Right ventricle myocardium inferior (tissue), 1 donor: ENCODE data around the gene NKAIN2. TPM values are rescaled to one million over a fixed set of nuclear protein-coding genes. Genes with fewer than 3 reads are reported as not detected.
A peak's percentile ranks its signal among the peaks of the same experiment; 100 is the strongest.

Source experiments
- ATAC-seq: fragments of 200-7000 bp; cut with Tn5 transposase; one replicate; pipeline ENCODE4 v1.9.1; 2020; ENCODE audit warnings: mild to moderate bottlenecking, moderate library complexity
- DNase-seq: peaks from one replicate; pipeline ENCODE4 v3.0.0; 2021; ENCODE audit errors: missing footprints
- intact Hi-C: fragments of 100-400 bp; cut with DNase I; formaldehyde crosslinking; loops from one replicate; pipeline ENCODE4 v1.11.0; 2022
- total RNA-seq: library from RNA; stranded (reverse); fragmentation: NEBNext Ultra II Directional; extraction: Animal tissue kit (Norgen Biotek cat#: 25700); gene quantifications from one replicate; pipeline ENCODE4 v1.2.1, GENCODE V29; 2021
- donor health status: DM: no; HTN: yes; CAD: no; lungs with severe emphysema.

The NKAIN2 gene
- total RNA-seq, 1 donor from 2014 or later: 0.30 TPM

DNA sequence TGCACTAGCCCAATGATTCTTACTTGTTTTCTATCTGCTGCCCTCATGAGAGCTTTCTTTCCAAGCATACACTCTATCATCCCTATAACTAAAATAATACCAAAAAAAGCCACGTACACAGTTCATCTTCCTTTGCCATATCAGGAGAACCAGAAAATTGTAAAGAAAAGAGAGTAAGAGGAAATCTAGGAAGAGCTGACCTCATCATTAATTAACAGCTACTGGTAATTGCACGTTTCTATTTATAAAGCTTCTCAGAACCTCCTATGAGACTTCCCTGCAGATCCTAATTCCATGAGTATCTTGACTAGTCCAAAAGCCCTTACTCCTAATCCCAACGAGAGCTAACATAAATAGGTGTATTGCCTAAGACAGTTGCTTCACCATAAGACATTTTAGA, 967.1 kb downstream of the NKAIN2 start:
- intact Hi-C loops: no loop called here
- ATAC-seq (no peak), DNase-seq (no peak)

DNA sequence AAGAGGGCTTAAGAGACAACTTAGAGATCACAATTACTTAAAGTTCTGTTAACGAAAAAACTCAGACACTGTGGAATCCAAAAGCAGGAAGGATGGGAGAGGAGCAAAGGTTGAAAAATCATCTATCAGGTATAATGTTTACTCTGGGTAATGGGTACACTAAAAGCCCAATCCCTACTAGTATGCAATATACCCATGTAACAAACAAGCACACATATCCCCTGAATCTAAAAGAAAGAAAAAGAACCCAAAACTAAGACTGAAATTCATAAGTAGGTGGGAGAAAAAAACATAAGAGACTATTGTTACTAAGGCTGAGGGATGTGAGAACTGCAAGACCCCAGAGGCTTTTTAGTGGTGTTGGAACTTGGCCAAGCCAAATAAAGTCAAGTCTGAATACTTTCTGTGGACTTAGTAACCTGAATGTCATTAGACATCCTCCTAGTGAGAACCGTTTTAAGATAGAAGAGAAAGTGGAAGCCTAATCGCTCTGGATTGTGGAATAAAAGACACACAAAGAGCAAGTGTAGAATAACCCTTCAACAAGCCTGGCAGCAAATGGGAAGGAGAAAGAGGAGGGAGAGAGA, 969.2 kb downstream of the NKAIN2 start:
- intact Hi-C loops: no loop called here
- DNase-seq (no peak), ATAC-seq (no peak)

DNA sequence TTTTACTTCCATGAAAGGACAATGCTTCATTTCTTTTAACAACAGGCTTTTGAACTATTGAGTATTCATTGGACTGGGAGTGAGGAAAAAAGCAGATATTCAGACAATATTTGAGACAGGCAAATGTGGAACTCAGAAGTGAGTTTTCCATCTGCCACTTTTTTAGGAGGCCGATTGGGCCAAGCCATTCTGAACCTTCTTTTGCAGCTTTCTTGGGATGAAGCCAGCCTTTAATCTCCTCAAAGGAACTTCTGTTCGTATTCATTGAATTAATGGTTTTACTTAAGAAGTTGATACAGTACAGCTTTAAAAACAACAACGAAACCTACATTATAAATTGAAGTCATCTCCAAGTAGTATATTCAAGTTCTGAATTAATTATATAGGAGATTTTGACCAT, 971.5 kb downstream of the NKAIN2 start:
- ATAC-seq (no peak), DNase-seq (no peak)
- intact Hi-C loops: no loop called here

DNA sequence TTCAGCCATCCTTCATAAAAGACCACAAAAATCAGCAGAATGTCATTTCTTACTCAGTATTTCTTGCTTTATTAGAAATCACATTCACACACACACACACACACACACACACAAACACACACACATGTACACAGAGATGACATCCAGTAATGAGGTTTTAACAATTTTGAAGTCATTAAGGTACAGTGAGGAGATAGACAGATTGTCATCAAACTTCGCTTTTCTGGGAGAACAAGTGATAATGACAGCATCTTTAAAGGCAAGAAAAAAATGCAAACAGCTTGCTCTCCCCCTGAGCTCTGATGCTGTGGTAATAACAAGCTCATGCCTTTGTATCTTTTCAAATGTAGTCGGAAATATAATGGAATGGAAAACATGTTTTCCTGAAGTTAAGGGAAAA, 974.2 kb downstream of the NKAIN2 start:
- intact Hi-C loops: no loop called here
- ATAC-seq (no peak), DNase-seq (no peak)

DNA sequence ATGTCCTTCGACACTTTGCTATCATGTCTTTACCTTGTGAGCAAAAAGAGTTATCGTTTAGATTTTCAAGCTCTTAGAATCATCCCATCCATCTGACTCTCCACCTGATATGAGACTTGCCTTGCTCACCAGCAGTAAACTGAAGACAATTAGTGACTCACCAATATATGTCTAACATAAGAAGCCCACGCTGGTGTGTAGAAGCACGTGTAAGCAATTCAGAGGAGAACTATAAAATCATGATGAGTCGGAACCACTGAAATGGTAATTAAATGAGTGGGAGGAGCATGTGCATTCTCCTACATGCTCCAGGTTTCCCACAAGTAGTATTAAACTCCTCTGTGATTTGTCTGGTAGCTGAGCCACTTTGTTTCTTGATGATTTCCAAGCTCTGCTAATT, 977.0 kb downstream of the NKAIN2 start:
- no peak for DNase-seq
- ATAC-seq: no peak
- intact Hi-C loops: no loop called here

DNA sequence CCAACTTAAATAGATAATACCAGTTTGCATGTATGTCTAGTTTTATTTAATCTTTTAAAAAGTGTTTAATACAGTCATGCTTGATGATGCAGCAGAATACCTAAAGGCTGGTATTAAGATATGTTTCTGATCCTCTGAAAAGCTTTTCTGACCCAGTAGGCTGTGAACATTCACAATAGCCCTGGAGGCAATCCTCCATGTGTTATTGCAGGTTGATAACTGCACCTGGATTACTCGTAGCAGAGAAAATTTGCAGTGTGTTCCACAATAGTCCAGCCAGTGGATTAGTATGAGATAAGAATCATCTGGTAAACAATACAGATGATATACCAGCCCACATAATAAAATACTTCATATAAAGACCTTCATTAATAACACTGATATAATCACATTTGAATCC, 979.7 kb downstream of the NKAIN2 start:
- intact Hi-C loops: no loop called here
- ATAC-seq (no peak), DNase-seq (no peak)

DNA sequence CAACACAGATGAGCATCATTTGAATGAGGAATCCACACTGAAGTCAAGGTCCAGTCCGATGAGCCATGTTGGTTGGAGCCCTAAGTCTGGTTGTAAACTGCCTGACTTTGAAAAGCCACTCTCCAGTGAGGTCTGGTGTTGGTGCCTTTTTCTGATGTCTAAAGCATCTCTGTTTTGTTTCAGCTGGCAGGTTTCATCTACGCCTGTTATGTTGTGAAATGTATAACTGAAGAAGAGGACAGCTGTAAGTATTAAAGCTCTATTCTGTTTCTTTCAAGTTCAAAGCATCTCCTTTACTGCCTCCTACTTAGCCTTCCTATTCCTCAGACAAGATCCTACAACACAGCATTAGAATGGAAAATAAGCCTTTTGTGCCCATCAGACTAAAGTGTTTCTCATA, 987.5 kb downstream of the NKAIN2 start:
- intact Hi-C loops: no loop called here
- no peak for DNase-seq
- no peak for ATAC-seq

DNA sequence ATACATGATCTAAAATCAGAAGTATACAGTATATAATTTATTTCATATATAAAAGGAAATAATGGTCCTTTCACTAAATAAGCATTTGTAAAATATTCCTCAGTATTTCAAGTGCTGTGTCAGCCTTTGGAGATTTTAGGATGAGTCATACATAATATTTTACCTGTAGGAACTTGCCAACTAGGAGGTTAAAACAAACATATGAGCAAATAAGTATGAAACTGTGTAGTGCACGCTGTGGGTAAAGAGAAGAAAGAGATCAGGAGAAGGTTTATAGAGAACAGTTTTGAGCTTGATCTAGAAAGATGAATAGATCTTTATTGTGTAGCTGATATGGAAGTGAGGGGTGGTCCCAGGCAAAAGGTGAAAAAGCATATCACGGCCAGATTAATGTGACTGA, 988.7 kb downstream of the NKAIN2 start:
- DNase-seq: no peak
- no peak for ATAC-seq
- intact Hi-C loops: no loop called here

DNA sequence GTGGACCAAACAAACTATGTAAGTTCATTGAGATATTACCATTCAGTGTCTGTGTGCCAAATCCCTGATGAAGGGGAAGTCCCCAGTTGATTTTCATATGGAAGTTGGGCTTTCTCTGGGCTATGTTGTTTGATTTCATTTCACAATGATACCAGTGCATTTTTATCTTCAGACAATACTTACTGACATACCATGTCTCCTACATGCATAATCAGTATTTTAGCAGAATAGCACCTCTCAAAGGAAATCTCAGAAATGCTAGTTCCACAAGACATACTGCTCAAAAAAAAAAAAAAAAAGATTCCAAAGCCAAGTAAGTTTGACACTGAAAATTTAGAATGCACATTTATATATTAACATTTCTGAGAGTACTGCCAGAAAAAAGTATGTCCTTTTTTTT, 989.7 kb downstream of the NKAIN2 start:
- intact Hi-C loops: no loop called here
- ATAC-seq (no peak), DNase-seq (no peak)

DNA sequence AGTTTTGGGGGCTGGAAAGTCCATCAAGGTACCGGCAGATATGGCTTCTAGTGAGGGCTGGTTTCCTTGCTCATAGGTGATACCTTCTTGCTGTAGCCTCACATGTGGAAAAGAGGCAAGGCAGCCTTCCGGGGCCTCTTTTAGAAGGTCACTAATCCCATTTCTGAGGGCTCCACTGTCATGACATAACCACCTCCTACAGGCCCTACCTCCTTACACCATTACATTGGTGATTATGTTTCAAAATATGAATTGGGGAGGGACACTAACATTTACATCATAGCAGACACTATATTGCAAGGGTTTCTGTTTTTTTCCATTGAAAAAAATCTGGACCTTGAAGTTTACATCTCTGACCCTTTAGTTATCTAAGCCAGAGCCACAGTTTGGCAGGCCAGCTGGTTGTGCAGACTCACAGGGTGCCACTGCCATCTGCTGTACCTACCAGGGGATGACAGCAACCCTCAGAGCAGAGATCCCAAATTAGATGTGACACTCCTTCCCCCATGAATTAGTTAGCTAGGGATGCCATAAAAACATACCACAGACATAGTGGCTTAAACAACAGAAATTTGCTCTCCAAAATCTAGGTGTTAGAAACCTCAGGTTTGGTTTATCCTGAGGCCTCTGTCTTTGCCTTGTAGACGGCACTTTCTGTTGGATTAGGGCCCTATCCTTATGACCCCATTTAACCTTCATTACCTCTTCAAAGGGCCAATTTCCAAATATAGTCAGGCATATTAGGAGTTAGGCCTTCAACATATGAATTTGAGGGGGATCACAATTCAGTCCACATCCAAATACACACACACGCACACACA, 992.2 kb downstream of the NKAIN2 start:
- intact Hi-C loops: loop anchor here (2.0 kb wide), 1 partner anchor 995 kb away; no protein-coding TSS in a partner anchor
- no peak for DNase-seq
- peak; percentile 84 for ATAC-seq

DNA sequence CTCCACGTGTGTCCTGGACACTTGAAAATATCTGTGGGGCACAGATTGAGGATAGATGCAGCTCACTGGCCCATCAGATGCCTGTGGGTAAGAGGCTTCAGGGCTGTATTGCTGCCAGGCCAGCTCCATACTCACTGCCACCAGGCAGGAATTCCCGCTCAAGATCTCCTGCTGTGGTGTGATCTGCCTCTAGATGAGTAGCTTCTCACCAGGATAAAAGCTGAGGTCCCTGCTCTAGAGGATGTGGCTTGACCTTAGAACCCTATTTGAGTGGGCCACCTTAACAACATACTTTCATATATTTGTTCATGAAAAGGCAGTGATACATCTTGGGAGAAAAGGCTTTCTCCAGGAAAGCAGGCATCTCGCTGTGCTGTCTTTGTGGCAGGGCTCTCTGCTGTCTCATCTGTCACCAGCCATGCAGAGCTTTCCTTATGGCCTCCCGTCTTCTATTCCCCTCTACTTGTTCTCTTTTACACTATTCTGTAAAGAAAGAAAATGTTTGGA, 992.9 kb downstream of the NKAIN2 start:
- intact Hi-C loops: loop anchor here (2.0 kb wide), 1 partner anchor 996 kb away; no protein-coding TSS in a partner anchor
- ATAC-seq: no peak

DNA sequence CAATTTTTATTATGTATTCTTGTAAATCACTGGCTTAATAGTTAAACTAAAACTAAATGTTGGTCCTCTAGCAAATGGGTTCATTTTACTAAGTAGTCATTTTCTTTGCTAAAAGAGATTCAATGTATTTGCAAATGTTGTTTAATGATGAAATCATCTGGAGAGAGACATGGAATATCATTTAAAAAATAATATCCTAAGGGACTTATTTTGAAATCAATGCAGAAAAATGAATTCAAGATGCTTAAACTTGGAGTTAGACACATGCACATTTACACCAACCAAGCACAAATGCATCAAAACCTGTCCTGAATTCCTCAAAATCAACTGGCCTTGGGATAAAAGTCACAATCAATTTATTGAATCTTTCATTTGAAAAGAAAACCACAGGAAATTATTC, 993.6 kb downstream of the NKAIN2 start:
- intact Hi-C loops: loop anchor here (2.0 kb wide), 1 partner anchor 996 kb away; no protein-coding TSS in a partner anchor
- ATAC-seq (no peak), DNase-seq (no peak)

More for the DNA sequence above, 992.9 kb downstream of the NKAIN2 start:
- DNase-seq: no peak

DNA sequence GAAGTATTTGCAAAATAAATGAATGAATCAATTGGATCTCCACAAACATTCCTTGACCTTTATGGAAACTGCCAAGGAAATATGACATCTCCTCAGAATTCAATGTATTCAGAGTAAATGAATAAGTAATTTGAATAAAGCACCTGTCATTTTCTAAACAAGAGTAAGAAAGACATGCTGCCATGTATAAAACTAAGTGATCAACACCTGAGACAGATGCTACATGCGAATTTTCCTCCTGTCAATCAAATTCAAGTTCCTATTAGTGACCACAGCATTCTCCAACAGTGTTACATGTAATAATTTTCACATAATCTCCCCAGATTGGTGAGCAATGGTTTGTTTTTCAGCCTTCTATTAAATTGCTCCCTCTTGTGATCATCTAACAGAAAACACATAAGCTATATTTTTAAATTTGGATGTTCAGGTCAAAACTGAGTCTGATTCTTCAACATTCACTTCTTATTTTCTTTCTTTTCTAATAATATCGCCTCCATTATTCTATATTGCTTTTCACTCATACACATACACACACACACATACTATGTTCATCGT, 995.4 kb downstream of the NKAIN2 start:
- ATAC-seq (no peak), DNase-seq (no peak)
- intact Hi-C loops: no loop called here

DNA sequence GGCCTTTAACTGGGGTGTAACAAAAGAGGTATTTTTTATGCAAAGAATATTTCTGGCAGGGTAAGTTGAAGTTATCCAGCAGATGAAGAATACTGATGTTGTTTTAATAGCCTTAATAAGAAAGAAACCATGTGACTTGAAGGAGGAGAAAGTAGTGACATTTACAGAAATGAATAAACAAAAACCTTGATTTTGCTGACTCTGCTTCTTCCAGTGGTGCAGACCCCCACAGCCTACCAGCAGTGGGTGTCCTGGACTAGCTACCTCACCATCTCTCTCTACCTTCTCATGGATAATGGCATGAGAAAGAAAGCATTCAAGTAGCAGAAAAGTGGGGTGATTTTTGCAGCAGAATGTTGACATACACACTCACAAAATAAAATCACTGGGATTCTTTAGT, 996.0 kb downstream of the NKAIN2 start:
- no peak for DNase-seq
- no peak for ATAC-seq
- intact Hi-C loops: no loop called here

DNA sequence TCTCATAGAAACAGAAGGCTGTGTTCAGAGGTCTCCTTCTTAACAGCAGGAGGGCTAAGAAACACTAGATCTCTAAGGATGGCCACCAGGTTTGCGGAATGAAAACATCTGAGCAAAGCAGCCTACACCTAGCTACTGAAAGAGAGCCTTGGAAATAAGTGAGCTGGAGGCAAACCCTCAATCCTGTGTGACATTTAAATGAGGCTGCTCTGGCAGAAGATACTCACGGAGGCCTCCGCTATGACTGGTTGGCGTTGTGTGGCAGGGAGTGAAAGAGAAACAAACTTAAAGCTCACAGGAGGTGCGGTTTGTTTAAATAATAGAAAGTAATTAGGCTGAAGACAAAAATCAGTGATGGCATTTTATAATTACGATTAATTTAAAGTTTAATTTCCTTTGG, 996.6 kb downstream of the NKAIN2 start:
- DNase-seq: no peak
- intact Hi-C loops: no loop called here
- ATAC-seq: no peak

DNA sequence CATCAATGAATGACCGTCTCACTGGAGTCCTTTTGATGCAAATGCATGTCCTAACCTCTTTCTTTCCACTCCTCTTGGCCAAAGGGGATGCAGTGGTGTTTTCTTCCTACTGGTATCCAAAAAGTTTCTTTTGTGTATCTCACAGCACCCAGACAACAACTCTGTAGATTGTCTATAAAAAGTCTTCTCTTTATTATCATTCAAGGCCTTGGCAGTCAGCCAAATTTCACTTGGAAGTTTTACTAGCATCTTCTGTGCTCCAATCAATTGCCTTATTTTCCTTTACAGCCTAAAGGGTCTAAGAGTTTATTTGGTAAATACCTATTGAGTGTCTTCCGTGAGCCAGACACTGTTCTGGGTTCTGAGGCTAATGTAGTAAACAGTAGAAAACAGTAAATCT, 1008.4 kb downstream of the NKAIN2 start:
- DNase-seq (no peak), ATAC-seq (no peak)
- intact Hi-C loops: no loop called here

DNA sequence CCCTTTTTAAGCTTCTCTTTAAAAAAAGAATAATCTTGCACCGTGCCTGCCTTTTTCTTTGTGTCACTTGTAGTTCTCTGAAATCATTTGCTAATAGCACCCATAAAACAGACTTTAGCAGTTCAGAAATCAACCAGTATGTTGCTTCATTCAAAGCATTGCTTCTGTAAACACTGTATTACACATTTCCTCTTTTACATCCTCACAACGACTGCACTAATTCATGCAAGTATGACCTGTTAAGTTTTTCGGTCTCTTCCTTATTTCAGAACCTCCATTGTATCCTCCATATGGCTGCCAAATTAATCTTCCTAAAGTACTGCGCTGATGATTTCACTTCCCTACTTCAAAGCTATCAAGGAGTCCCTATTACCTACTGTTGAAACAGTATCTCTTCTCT, 1015.7 kb downstream of the NKAIN2 start:
- DNase-seq (no peak), ATAC-seq (no peak)
- intact Hi-C loops: no loop called here

DNA sequence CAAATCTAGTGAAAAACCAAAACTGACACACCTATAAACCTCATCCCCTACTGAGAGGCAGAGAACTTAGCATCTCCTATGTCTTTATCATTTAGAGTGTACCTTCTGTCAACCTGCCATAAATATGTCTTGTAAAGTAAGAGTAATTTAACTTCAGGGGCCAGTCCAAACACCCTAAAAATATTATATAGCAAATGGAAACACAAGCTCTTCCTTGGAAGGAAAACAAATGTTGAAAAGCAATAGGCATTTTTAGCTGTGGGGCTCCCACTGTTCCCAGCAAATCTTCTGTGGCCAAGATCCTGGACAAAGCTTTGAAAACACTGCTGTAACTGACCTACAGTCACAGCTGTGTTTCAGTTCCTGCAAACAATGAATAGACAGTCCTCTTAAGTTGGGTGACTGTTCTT, 1018.5 kb downstream of the NKAIN2 start:
- no peak for ATAC-seq
- no peak for DNase-seq
- intact Hi-C loops: no loop called here

DNA sequence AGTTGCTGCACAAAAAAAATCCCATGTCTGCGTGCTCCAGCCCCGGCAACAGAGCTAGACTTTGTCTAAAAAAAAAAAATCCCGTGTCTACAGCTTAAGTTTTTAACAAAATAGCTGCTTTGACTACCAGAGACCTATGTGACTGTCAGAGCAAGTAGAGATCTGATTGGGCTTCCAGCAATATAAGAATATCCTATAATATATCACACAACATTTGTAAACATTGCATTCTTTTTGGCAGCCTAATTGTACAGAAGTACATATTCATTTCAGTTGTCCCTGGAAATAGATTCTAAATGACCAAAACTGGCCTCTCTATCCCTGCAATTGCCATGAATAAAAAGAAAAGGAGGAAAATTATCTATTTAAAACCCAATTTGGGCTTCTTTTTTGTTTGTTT, 1019.1 kb downstream of the NKAIN2 start:
- ATAC-seq (no peak), DNase-seq (no peak)
- intact Hi-C loops: no loop called here
